G401 (cell line): Measurements from ENCODE around the gene EMC8. TPM values are rescaled to one million over a fixed set of nuclear protein-coding genes. Genes with fewer than 3 reads are reported as not detected.
"Not testable (repeated sequence)": the region's sequence is repeated elsewhere in the genome, so short reads cannot be mapped to it uniquely, and the experiment has no call there.

Experiments used
- DNase-seq: peaks from one replicate; pipeline ENCODE4 v3.0.0-alpha.2; 2015; ENCODE audit warnings: low spot score
- in situ Hi-C: cut with HindIII; loops from 2 replicates; pipeline ENCODE4 v1.10.0; 2016; ENCODE audit warnings: low sequenced_read_pairs, mixed read lengths
- total RNA-seq: library from RNA; depleted of rRNA; stranded (reverse); fragments of >200 nt; shearing (Covaris generic); gene quantifications from 2 replicates; pipeline ENCODE4 v1.2.3, GENCODE V29; 2014

Gene EMC8
- total RNA-seq, 1 experiment from 2014 or later: 54.2 TPM

- DNase-seq: no peak
- in situ Hi-C loops: no loop called here
These were observed 20.4 kb upstream of the EMC8 start for GRCh38 chr16:85819771-85820170.

GRCh38 chr16:85819245-85819644 lies 19.9 kb upstream of the EMC8 start:
- in situ Hi-C loops: no loop called here

DNA sequence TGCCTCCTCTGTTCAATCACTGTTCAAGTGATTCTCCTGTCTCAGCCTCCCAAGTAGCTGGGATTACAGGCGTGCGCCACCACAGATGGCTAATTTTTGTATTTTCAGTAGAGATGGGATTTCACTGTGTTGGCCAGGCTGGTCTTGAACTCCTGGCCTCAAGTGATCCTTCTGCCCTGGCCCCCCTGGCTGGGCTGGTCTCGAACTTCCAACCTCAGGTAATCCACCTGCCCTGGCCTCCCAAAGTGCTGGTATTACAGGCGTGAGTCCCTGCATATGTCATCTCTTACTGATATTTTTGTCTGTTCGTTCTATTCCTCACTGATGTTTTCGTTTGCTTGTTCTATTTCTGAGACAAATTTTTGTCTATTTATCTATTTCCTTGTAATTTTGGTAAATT lies 17.9 kb upstream of the EMC8 start:
- in situ Hi-C loops, DNase-seq: not testable (repeated sequence)

More at GRCh38 chr16:85819245-85819644, 19.9 kb upstream of the EMC8 start:
- DNase-seq: peak; percentile 68

DNA sequence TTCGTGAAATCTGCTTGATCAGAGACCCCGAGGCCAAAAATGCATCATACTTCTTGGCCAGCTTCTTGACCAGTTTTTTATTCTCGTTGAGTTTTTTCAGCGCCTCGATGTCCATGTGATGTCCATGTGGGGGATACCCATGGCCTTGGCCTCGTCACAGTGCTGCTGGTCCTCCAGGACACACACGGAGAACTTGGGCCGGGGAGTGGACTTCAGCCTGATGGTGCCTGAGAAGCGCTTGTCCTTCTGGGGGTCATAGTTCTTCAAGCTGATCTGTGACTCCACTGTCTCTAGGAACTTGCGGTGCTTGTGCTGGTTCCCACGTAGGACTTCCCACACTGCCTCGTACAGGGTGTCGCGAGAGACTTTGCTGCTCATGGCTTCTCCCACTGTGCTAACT lies 16.8 kb upstream of the EMC8 start:
- in situ Hi-C loops: no loop called here
- DNase-seq: no peak

DNA sequence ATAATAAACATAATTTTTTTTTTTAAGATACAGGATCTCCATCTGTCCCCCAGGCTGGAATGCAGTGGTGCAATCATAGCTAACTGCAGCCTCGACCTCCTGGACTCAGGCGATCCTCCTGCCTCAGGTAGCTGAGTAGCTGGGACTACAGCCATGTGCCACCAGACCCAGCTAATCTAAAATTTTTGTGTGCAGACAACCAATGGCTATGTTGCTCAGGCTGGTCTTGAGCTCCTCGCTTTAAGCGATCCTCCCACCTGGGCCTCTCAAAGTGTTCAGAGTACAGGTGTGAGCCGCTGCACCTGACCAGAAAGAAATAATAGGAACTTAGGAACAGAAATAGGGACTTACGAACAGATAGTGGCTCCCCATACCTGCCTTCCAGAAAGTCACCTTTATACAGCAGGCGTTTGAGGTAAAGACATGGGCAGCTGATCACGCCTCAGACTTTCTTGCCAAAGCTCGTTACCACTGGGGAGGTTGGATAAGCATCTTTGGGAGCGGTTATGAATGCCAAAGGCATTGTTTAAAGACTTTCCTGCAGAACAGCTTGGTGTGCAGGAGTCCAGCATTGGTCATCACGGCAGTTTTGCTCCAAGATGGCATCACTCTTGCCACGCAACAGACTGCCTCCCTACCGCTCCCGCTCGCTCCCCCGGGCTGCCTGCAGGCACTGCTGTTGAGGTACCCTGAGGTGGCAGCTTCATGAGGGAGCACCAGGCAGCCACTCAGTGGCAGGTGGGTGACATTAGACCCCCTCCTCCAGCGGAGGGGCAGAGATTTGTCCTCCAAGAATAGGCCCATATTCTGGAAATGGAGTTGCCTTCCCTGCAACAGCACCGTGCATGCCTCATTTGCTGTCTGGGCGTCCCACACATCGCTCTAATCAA lies 13.7 kb upstream of the EMC8 start:
- in situ Hi-C loops: no loop called here
- DNase-seq: no peak

DNA sequence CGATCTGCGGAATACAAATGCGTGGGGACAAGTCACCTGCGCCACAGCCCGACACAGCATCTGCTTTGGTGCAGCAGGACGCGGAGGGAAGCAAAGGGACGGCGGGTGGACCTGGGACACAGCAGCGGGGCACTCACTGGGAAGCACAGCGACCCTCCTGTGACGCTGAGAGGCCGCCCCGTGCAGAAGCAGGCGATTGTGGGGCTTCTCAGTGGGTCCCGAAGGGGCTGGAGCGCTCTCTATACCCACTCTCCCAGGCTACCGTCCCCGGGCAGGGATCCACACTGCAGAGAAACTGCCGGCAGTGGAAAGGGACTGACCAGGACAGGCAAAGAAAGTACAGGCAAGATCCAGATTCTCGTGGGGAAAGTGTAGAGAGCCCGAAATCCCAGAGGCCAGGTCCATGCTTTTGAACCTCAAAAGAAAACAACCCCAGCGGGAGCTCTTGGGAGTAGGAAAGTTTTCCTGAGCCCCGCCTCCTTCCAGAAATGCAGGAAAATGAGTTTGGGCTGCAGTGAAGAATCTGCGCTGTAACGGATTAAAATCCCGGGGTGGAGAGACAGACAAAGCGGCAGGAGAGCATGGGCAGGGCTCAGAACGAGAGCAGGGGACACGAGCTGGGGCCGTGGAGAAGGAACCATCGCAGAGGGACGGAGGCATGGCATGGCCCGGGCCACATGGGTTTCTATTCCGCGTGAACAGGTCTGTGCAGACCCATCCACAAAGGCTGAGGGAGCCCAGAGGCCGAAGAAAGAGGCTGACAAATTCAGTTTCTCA lies 12.9 kb upstream of the EMC8 start:
- no peak for DNase-seq
- in situ Hi-C loops: no loop called here

GRCh38 chr16:85810742-85811115 lies 11.4 kb upstream of the EMC8 start:
- DNase-seq: no peak
- in situ Hi-C loops: no loop called here

GRCh38 chr16:85810097-85810741 lies 10.9 kb upstream of the EMC8 start:
- no peak for DNase-seq
- in situ Hi-C loops: no loop called here

GRCh38 chr16:85809645-85810044 lies 10.3 kb upstream of the EMC8 start:
- in situ Hi-C loops: no loop called here
- DNase-seq: no peak

DNA sequence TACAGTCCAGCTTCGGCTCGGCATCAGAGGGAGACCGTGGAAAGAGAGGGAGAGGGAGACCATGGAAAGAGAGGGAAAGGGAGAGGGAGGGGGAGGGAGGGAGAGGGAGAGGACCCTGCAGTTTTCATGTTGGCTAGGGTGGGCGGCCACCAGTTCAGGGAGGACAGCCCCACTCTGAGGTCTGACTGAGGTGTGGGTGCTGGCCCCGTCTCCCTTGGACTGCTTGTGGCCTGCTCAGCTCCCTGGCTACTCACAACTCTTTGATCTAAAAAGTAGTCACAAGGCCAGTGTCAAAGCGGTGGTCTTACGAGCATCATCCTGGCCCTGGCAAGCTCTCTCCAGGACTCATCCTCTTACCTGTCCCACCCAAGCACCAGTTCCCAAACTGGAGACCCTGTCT lies 9.6 kb upstream of the EMC8 start:
- in situ Hi-C loops: no loop called here
- no peak for DNase-seq

GRCh38 chr16:85808104-85808503 lies 8.8 kb upstream of the EMC8 start:
- in situ Hi-C loops: not testable (repeated sequence)

DNA sequence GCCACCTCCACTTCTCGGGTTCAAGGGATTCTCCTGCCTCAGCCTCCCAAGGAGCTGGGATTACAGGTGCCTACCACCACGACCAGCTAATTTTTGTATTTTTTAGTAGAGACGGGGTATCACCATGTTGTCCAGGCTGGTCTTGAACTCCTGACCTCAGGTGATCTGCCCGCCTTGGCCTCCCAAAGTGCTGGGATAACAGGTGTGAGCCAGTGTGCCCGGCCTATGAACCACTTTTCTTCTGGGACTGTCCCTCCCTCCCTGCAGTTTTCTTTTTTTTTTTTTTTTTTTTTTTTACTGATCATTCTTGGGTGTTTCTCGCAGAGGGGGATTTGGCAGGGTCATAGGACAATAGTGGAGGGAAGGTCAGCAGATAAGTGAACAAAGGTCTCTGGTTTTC lies 8.0 kb upstream of the EMC8 start:
- in situ Hi-C loops, DNase-seq: not testable (repeated sequence)

More at GRCh38 chr16:85808104-85808503, 8.8 kb upstream of the EMC8 start:
- DNase-seq: not testable (repeated sequence)

DNA sequence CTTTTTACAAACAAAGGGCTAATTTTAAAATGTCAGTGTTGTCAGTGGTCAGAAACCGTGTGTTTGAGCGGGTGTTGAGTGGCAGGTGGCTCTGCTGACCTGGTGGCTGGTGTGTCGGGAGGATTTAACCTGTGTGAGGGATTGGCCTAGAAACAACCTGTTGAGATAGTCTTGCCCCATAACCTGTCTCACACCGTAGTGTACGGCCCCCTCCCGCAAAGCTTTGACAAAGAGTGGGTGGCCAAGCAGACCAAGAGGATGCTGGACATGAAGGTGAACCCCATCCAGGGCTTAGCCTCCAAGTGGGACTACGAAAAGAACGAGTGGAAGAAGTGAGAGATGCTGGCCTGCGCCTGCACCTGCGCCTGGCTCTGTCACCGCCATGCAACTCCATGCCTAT lies 7.2 kb upstream of the EMC8 start:
- in situ Hi-C loops: no loop called here
- no peak for DNase-seq

GRCh38 chr16:85805442-85806045 lies 6.2 kb upstream of the EMC8 start:
- DNase-seq: no peak
- in situ Hi-C loops: no loop called here

DNA sequence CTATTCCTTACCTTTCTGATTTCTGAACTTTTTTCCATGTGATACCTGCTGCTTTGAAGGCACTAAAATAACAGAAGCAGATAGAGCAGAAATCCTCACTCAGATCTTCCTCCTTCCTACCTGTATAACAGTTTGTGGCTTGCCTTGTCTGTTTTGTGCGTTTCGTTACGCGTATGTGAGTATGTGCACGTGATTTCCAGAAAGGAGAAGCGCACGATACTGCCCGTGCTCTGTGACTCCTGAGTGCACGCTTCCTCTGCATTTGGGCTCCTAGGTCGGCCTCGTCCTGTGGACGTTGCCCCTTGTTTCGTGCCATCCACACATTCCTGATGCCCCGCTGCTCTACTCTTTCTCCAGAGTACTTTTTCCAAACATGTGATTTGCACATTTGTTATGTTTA lies 4.2 kb upstream of the EMC8 start:
- no peak for DNase-seq
- in situ Hi-C loops: no loop called here

GRCh38 chr16:85800321-85800669 lies 951 bp upstream of the EMC8 start:
- in situ Hi-C loops: no loop called here
- no peak for DNase-seq

DNA sequence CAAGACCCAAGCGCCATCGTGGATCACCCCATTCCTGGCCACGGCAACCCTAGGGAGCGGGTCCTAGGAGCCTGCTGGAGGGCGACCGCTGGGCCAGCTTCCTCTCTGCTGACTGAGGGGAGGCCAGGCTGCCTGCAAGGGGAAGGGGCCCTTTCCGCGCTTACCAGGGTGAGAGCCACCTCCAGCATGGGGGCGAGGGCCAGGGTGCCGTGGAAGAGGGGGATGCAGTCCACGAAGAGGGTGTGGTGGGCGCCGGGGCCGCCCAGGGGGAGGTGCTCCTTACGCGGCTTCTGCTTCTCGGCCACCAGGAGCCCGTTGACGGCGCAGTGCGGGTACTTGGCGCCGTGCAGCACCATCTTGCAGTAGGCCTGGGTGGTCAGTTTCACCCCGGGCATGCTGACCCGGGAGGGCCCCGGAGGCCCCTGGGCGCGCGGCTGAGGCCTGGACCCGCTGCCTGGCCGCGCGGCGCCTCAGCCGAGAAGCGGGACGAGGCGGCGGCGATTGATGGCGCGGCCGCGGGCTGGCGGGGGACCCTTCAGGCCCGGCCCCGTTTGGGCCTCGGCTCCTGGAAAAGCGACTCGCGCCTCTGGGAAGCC lies 345 bp downstream of the EMC8 start:
- in situ Hi-C loops: no loop called here
- DNase-seq: no peak

- in situ Hi-C loops: no loop called here
- DNase-seq: no peak
These were observed 1.0 kb downstream of the EMC8 start for GRCh38 chr16:85798283-85798776.

- in situ Hi-C loops: no loop called here
- DNase-seq: no peak
These were observed 2.7 kb downstream of the EMC8 start for GRCh38 chr16:85796599-85796998.
